Ovary (tissue), 3 donors: ENCODE data around the gene DOCK11.

Source experiments
- CTCF ChIP-seq, 3 donors: fragments of 450-650 bp in 2 of 3; fragments of 200-600 bp in 1 of 3; IDR thresholded peaks; one replicate each; pipeline versions ENCODE4 v1.5.1 to v1.8.0; 2016 to 2022; ENCODE audit warnings: antibody characterized with exemption in 3 of 3, mild to moderate bottlenecking in 1 of 3
- POLR2A ChIP-seq: fragments of 450-650 bp; IDR thresholded peaks from one replicate; pipeline ENCODE4 v1.6.1; 2017; ENCODE audit warnings: antibody characterized with exemption, mild to moderate bottlenecking, moderate library complexity
- donor health status: DM: no; HTN: no; CAD: no.

DNA sequence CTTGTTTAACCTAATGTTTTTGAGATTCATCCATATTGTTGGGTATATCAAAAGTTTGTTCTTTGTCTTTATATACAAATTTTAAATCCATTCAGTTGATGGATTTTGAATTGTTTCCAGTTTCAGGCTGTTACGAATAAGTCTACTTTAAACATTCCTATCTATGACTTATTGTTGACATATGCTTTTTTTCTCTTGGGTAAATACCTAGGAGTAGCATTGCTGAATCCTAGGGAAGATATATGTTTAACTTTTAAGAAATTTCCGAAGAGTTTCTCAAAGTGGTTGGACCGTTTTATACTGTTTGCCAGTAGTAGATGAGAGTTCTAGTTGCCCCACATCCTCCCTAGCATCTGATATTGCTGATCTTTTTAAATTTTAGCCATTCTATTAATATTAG is 170.9 kb downstream of the DOCK11 start:
- no peak for TF ChIP-seq CTCF (IDR thresholded peaks at IDR 0.05)
- TF ChIP-seq POLR2A, result no peak
